Activated naive CD4-positive, alpha-beta T cell treated with anti-CD3 and anti-CD28 coated beads, Interleukin-2, amount 10 ng/mL, durations not matched to agents 5 hours and 36 hours (primary cell): ENCODE data around the gene CDR2. TPM values are rescaled to one million over a fixed set of nuclear protein-coding genes. Genes with fewer than 3 reads are reported as not detected.

Experiments used
- total RNA-seq, 2 experiments: library from RNA; stranded (reverse); gene quantifications; one replicate each; pipeline ENCODE4 v1.2.3, GENCODE V29; 2021

The CDR2 gene
- total RNA-seq: 10 to 100 TPM; 44.9 to 47.9 TPM

DNA sequence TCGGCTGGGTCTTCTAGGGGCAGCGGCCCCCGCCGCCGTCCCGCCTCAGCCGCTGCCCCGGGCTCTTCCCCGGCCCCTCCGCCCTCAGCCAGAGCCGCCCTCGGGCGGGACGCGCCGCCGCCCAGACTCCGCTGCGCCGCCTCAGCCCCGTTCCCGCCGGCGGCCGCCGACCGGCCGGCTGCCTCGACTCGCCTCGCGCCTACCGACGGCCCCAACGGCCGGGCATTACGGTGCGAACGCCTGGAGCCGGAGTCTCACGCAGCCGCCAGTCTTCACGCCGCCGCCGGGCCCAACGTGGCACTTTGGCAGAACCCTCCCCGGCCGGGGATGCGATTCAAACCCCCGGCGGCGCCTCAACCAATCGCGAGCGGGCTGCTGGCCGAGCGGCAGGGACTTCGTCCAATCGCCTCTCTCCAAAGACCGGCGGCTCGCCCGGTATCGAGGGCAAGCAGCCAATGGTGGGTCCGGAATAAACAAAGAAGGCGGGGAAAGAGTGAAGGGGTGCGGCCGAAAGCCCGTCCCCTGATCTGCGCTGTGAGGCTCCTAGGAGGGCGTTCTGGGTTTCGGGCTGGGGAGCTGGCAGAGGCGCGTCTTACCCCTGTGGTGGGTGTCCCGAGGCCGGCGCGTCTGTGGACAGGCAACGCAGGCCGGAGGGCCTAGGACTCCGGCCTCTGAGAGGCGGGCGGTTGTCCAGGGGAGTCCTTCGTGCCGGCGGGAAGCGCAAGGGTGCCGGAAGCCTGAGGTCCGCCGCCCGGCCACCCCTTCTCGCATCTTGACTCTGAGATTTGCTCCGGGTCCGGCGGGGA lies at the start of gene CDR2:
Gene CDR2 (minus strand): TSS at position 309 of the 806 bp plus-strand sequence. CDS start 310 bp downstream, outside the sequence.

DNA sequence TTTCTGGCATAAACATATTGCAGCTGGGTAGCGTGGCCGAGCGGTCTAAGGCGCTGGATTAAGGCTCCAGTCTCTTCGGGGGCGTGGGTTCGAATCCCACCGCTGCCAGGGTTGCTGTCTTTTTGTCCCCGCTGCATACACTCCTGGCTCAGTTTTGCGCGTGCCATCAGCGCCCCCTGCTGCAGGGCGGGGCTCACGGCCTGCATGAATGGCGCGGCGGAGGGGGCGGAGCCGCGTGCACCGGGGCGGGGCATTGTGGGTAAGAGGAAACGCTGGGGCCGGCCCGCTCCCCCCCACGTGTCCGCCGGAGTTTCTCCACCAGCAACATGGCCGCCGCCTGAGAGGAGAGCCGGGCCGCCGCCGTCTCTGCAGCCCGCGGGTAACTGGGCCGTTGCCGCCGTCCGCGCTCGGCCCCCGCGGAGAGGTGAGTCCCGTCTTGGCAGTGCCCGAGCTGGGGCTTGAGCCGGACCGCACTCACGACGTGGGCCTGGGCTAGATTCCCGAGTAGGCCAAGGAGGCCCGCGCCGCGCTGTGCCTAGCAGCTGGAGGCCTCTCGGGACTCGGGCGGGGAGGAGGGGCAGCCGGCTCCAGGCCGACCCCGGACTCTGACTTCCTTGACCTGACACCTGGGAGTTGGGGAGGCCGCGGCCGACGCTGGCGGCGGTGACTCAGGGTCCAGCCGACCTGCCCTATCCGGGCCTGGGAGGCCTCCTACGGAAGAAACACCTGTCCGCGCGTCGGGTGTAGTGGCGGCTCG lies 77.1 kb downstream of the CDR2 start, which contains the start of gene POLR3E:
Gene POLR3E (plus strand): TSS at position 296 of the 757 bp plus-strand sequence. CDS start 5,560 bp downstream, outside the sequence.

Other genes with a start within 250 kb of the CDR2 start
- gene SDR42E2, start 212.1 kb downstream of the CDR2 start, total RNA-seq: under 1 TPM in 1 of 2 experiments, not detected in 1; 0.20 TPM
- 10 to 100 TPM; 24.4 to 25.5 TPM for gene EEF2K, start 168.3 kb downstream of the CDR2 start, total RNA-seq
- 10 to 100 TPM; 57.8 to 61.6 TPM for gene POLR3E, start 77.2 kb downstream of the CDR2 start, total RNA-seq
- gene NPIPB5, start 136.3 kb upstream of the CDR2 start, total RNA-seq: 100 to 1,000 TPM; 179 to 214 TPM